Activated CD4-positive, alpha-beta T cell treated with anti-CD3 and anti-CD28 coated beads for 36 hours (primary cell): ENCODE results near the gene PLEKHJ1. TPM values are rescaled to one million over a fixed set of nuclear protein-coding genes. Genes with fewer than 3 reads are reported as not detected.

Source experiments
- ATAC-seq: fragments of 200-7000 bp; cut with Tn5 transposase; one replicate; pipeline ENCODE4 v1.10.0; 2021; ENCODE audit warnings: mild to moderate bottlenecking, moderate library complexity
- CTCF ChIA-PET: fragments of 350-600 bp; sonication (Branson Sonifier 250); formaldehyde crosslinking; loops from one replicate; lab custom pipeline; 2021; ENCODE audit warnings: antibody characterized with exemption; lab: Charles Lee
- POLR2A ChIA-PET: fragments of 350-600 bp; sonication (Branson Sonifier 250); formaldehyde crosslinking; loops from one replicate; lab custom pipeline; 2021; ENCODE audit warnings: antibody characterized with exemption, inconsistent platforms; lab: Charles Lee
- DNase-seq: peaks from one replicate; pipeline ENCODE4 v3.0.0-alpha.2; 2020
- H3K27ac Mint-ChIP-seq: one replicate; pipeline ENCODE4 v1.8.0; 2021; ENCODE audit warnings: mixed read lengths
- H3K27me3 Mint-ChIP-seq: one replicate; pipeline ENCODE4 v1.8.0; 2021; ENCODE audit warnings: mixed read lengths
- H3K36me3 Mint-ChIP-seq: one replicate; pipeline ENCODE4 v1.8.0; 2021; ENCODE audit warnings: low read depth, mixed read lengths
- H3K4me1 Mint-ChIP-seq: one replicate; pipeline ENCODE4 v1.8.0; 2021; ENCODE audit warnings: mixed read lengths
- H3K4me3 Mint-ChIP-seq: one replicate; pipeline ENCODE4 v1.8.0; 2021; ENCODE audit warnings: mild to moderate bottlenecking, moderate library complexity, mixed read lengths
- H3K9me3 Mint-ChIP-seq: one replicate; pipeline ENCODE4 v1.8.0; 2021; ENCODE audit warnings: low read depth, mixed read lengths
- intact Hi-C, 2 experiments: fragments of 100-400 bp; cut with DNase I in 1 of 2; cut with micrococcal nuclease in 1 of 2; formaldehyde crosslinking; loops; one replicate each; pipeline versions ENCODE4 v1.14.2 to v1.15.1; 2022 to 2024; cut with DNase I, micrococcal nuclease
- total RNA-seq, 2 experiments: library from RNA; stranded (reverse); gene quantifications; one replicate each; pipeline ENCODE4 v1.2.3, GENCODE V29; 2021

PLEKHJ1 gene
- total RNA-seq, 2 experiments from 2014 or later: 38.4 to 61.8 TPM

- Mint-ChIP-seq H3K27ac (no peak overlapping the region), H3K4me1 (peaks cover 16% of the 10 kb centered on the region), H3K27me3 (no peaks in the 10 kb centered on the region), H3K9me3 (no peaks in the 10 kb centered on the region), H3K4me3 (no peak overlapping the region), H3K36me3 (peaks cover 36% of the 10 kb centered on the region)
- intact Hi-C loops: loop anchor here in 1 of 2 experiments (10.0 kb wide), 1 partner anchor 382 kb away; no protein-coding TSS in a partner anchor
- POLR2A ChIA-PET: no interaction called here
- ATAC-seq (no peak), DNase-seq (no peak)
- CTCF ChIA-PET: no interaction called here
These were observed 3.6 kb downstream of the PLEKHJ1 start for GRCh38 chr19:2232286-2233151.

DNA sequence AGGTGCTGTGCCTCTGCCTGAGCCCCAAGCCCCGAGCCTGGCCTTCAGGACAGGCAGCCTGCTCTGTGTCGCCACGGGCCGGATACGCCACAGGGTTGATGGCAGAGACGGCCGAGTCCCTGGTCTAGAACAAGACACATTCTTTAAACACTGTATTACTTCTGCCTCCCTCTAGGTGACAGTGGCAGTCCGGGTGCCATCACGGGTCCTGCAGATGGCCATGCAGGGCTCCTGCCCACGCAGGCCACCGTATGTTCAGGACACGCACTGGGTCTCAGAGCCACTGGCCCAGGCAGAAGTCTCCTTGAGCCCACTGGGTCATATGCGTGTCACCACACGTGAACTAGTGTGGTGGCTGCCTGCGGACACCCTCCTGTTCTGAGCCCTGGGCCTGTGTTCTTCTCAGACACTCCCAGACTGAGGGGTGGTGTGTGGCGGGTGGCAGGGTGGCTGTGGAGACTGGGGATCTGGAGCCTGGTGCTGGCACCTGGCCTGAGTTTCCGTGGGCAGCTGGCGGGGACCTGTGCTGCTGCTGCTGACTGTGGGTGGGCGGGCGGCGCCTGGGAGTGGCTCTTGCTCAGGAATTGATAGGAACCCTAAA lies 4.4 kb downstream of the PLEKHJ1 start:
- H3K4me1 Mint-ChIP-seq: peaks cover 15% of the 10 kb centered on the region
- intact Hi-C loops: loop anchor here in 1 of 2 experiments (10.0 kb wide), 1 partner anchor 383 kb away; no protein-coding TSS in a partner anchor
- peak; percentile 31 for DNase-seq
- no peaks in the 10 kb centered on the region for H3K9me3 Mint-ChIP-seq
- H3K27ac Mint-ChIP-seq: no peak overlapping the region
- POLR2A ChIA-PET: no interaction called here
- H3K4me3 Mint-ChIP-seq: no peak overlapping the region
- CTCF ChIA-PET: no interaction called here
- no peaks in the 10 kb centered on the region for H3K27me3 Mint-ChIP-seq
- no peak for ATAC-seq
- H3K36me3 Mint-ChIP-seq: peaks cover 33% of the 10 kb centered on the region

GRCh38 chr19:2230807-2231533 lies 5.2 kb downstream of the PLEKHJ1 start:
- Mint-ChIP-seq H3K4me1 (peaks cover 14% of the 10 kb centered on the region), H3K4me3 (no peak overlapping the region), H3K36me3 (peaks cover 32% of the 10 kb centered on the region), H3K27me3 (no peaks in the 10 kb centered on the region), H3K27ac (no peak overlapping the region), H3K9me3 (no peaks in the 10 kb centered on the region)
- intact Hi-C loops: loop anchor here in 1 of 2 experiments (10.0 kb wide), 1 partner anchor 384 kb away; no protein-coding TSS in a partner anchor
- ChIA-PET POLR2A (no interaction called here), CTCF (interaction anchor here (0.5 to 2.1 kb wide), 5 partner anchors 8 to 45 kb away, joined by 3 to 5 read pairs (median 3); no protein-coding TSS in a partner anchor)
- no peak for ATAC-seq
- no peak for DNase-seq

GRCh38 chr19:2230033-2230531 lies 6.0 kb downstream of the PLEKHJ1 start:
- no peaks in the 10 kb centered on the region for H3K27me3 Mint-ChIP-seq
- no peaks in the 10 kb centered on the region for H3K9me3 Mint-ChIP-seq
- peaks cover 36% of the 10 kb centered on the region for H3K36me3 Mint-ChIP-seq
- no peak overlapping the region for H3K4me3 Mint-ChIP-seq
- CTCF ChIA-PET: interaction anchor here (0.6 to 2.1 kb wide), 4 partner anchors 9 to 372 kb away, joined by 3 to 5 read pairs (median 4); no protein-coding TSS in a partner anchor
- ATAC-seq (no peak), DNase-seq (no peak)
- intact Hi-C loops: loop anchor here in 1 of 2 experiments (10.0 kb wide), 1 partner anchor 385 kb away; no protein-coding TSS in a partner anchor
- H3K27ac Mint-ChIP-seq: no peak overlapping the region
- peaks cover 12% of the 10 kb centered on the region for H3K4me1 Mint-ChIP-seq
- POLR2A ChIA-PET: no interaction called here

- no peak overlapping the region for H3K4me3 Mint-ChIP-seq
- POLR2A ChIA-PET: no interaction called here
- CTCF ChIA-PET: interaction anchor here (0.5 to 2.1 kb wide), 5 partner anchors 10 to 371 kb away, joined by 3 to 5 read pairs (median 3); no protein-coding TSS in a partner anchor
- ATAC-seq (no peak), DNase-seq (no peak)
- peaks cover 36% of the 10 kb centered on the region for H3K36me3 Mint-ChIP-seq
- H3K4me1 Mint-ChIP-seq: peaks cover 5% of the 10 kb centered on the region
- H3K9me3 Mint-ChIP-seq: no peaks in the 10 kb centered on the region
- intact Hi-C loops: loop anchor here in 1 of 2 experiments (10.0 kb wide), 1 partner anchor 385 kb away; no protein-coding TSS in a partner anchor
- H3K27ac Mint-ChIP-seq: no peak overlapping the region
- H3K27me3 Mint-ChIP-seq: no peaks in the 10 kb centered on the region
These were observed 6.8 kb downstream of the PLEKHJ1 start for GRCh38 chr19:2229103-2230032.

DNA sequence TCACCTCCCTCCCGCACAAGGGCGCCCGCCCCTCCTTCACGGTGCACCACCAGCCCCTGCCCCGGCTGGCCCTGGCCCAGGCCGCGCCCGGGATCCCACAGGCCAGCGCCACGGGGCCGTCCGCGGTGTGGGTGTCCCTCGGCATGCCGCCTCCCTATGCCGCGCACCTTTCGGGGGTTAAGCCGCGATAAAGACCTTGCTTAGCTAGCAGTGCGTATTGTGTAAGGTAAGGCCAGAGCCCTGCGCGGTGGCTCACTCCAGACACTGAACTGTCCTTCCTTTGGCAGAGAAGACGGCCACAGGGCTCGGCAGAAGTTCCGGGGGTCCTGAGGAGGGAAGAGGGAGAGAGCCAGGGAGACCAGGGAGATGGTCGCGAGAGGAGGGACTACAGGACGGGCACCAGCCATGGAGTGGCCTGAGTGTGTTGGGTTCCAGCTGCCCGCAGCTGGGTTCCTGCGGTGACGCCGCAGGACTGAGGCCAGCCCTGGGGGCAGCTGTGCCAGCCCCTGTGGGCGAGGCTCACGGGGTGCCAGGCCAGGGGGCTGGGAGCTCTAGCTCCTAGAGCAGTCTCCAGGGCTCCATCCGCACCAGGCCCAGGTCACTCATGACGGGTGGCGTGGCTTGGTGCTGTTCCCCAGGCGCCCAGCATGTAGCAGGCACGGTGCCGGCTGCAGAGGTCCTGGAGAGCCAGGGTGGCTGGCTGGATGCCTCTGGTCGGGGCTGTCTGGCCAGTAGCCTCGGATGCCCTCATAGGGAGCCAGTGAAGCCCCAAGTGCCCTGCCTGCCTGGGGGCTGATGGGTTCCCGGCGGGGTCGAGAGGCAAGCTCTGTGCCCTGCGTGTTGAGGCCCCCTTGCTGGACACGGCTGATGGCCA lies 7.7 kb downstream of the PLEKHJ1 start:
- Mint-ChIP-seq H3K27me3 (no peaks in the 10 kb centered on the region), H3K36me3 (peaks cover 33% of the 10 kb centered on the region), H3K4me3 (no peak overlapping the region), H3K9me3 (no peaks in the 10 kb centered on the region), H3K27ac (no peak overlapping the region), H3K4me1 (no peaks in the 10 kb centered on the region)
- intact Hi-C loops: no loop called here
- DNase-seq: no peak
- CTCF ChIA-PET: no interaction called here
- ATAC-seq: no peak
- POLR2A ChIA-PET: no interaction called here

DNA sequence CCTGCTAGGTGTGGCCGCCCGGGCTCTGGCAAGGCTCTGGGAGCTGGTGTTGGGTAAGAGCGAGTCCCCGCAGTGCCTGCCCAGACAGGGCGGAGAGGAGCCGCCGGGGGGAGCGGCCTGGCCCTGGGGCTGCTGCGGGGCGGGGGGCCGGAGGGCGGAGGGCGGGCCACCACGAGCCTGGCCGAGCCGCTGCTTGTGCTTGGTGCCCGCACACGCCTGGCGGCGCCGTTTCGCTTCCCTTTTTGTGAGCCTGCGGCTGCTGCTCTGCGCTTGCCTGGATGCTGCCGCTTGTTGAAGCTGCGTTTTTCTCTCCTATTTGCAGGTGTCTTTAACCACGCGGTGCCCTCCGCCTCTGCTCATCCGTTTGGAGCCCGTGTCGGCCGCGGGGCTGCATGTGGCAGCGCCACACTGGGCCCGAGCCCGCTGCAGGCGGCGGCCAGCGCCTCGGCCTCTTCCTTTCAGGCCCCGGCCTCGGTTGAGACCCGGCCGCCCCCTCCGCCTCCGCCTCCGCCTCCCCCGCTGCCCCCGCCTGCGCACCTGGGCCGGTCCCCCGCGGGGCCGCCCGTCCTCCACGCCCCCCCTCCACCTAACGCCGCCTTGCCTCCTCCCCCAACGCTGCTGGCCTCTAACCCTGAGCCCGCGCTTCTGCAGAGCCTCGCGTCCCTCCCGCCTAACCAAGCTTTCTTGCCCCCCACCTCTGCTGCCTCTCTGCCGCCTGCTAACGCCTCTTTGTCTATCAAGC lies 8.5 kb downstream of the PLEKHJ1 start:
- Mint-ChIP-seq H3K27me3 (no peaks in the 10 kb centered on the region), H3K4me3 (no peak overlapping the region), H3K4me1 (no peaks in the 10 kb centered on the region), H3K9me3 (no peaks in the 10 kb centered on the region), H3K36me3 (peaks cover 29% of the 10 kb centered on the region), H3K27ac (no peak overlapping the region)
- ATAC-seq (no peak), DNase-seq (no peak)
- ChIA-PET CTCF (no interaction called here), POLR2A (no interaction called here)
- intact Hi-C loops: no loop called here

DNA sequence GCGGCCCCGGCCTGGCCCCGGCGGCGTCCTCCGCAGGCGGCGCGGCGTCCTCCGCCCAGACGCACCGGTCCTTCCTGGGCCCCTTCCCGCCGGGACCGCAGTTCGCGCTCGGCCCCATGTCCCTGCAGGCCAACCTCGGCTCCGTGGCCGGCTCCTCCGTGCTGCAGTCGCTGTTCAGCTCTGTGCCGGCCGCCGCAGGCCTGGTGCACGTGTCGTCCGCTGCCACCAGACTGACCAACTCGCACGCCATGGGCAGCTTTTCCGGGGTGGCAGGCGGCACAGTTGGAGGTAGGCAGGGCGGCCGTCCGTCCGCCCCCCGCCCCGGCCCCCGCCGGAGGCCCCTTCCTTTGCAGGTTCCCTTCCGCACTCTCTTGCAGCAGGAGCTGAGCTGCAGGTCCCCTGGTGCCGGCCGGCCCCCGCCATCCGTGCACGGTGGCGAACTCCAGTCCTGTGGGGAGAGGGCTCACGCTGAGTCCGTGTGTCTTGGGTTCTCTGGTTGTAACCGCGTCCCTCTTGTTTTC lies 9.2 kb downstream of the PLEKHJ1 start:
- ATAC-seq (no peak), DNase-seq (no peak)
- intact Hi-C loops: no loop called here
- ChIA-PET CTCF (no interaction called here), POLR2A (interaction anchor here (0.6 kb wide), 1 partner anchor 329 kb away, joined by 3 read pairs; no protein-coding TSS in a partner anchor)
- H3K36me3 Mint-ChIP-seq: peaks cover 26% of the 10 kb centered on the region
- H3K9me3 Mint-ChIP-seq: no peaks in the 10 kb centered on the region
- H3K4me1 Mint-ChIP-seq: no peaks in the 10 kb centered on the region
- H3K27me3 Mint-ChIP-seq: no peaks in the 10 kb centered on the region
- H3K4me3 Mint-ChIP-seq: no peak overlapping the region
- H3K27ac Mint-ChIP-seq: no peak overlapping the region
